ENCODE results near the gene CCER1. TPM values are rescaled to one million over a fixed set of nuclear protein-coding genes. Genes with fewer than 3 reads are reported as not detected.

The CCER1 gene
- polyA plus RNA-seq, 2 of the 4 experiments (the other 2 are of a cell fraction), result not detected

- FAIRE-seq, result no peak
- H3K4me3 ChIP-seq, result no peak overlapping the region
- peak in 1 of 2 experiments; percentile 13 for DNase-seq (ENCODE audit: low read depth in 1 of 2, low spot score in 1 of 2)
- POLR2A ChIA-PET, result no interaction called here
- peak overlapping the region in 1 of 2 experiments; percentile 21; a peak in 1 of 6 replicates for H3K27ac ChIP-seq
- H3K9me3 ChIP-seq, result no peaks in the 10 kb centered on the region
- CTCF ChIA-PET, result interaction anchor here (1.4 to 2.3 kb wide), 2 partner anchors 134 to 381 kb away, joined by 4 to 7 read pairs; no protein-coding TSS in a partner anchor
- peaks cover 17% of the 10 kb centered on the region for H3K4me1 ChIP-seq
- peak in 1 of 2 experiments; percentile 55; a peak in 3 of 6 replicates for ATAC-seq
- peak overlapping the region; percentile 33 for H3K4me2 ChIP-seq
- TF ChIP-seq FOSL2 (IDR thresholded peaks at IDR 0.05) (no peak), FOSL2 (CRISPR knock-in tag; IDR thresholded peaks at IDR 0.05) (0 out of 2 replicates have a peak, but pooled peaks have one; percentile 12), KDM1A (IDR thresholded peaks at IDR 0.05; ENCODE audit: low read depth) (no peak), SMC3 (IDR thresholded peaks at IDR 0.05) (no peak), CTCF (IDR thresholded peaks at IDR 0.05) (no peak), HOXA7 (CRISPR knock-in tag; IDR thresholded peaks at IDR 0.05) (no peak), ZSCAN20 (CRISPR knock-in tag; IDR thresholded peaks at IDR 0.05) (no peak), KDM5A (IDR thresholded peaks at IDR 0.05) (no peak)
- TF ChIP-seq, protein P1, sequence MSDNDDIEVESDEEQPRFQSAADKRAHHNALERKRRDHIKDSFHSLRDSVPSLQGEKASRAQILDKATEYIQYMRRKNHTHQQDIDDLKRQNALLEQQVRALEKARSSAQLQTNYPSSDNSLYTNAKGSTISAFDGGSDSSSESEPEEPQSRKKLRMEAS (IDR thresholded peaks at IDR 0.05), result no peak
Observed at GRCh38 chr12:90974286-90974685, 19.3 kb upstream of the CCER1 start.

DNA sequence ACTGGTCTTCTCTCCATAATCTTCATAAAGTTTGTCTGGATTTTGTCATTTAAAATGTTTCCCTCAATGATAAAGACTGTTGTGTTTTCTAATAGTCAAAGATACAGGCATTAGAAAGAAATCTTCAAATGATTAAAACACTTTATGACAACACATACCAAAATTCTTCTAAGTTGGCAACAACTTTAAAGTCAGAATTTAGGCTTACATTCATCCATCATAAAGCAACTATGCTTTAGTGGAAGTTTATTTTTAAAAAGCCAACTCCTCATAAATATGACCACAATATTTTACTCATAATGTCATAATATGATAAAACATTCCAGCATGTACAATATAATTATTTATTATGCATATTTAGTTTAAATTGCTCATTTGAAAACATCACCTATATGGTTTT lies 17.2 kb upstream of the CCER1 start:
- FAIRE-seq, result no peak

More for the DNA sequence above, 17.2 kb upstream of the CCER1 start:
- Histone ChIP-seq H3K27ac (no peak overlapping the region), H3K4me2 (no peak overlapping the region), H3K4me1 (peaks cover 17% of the 10 kb centered on the region), H3K9me3 (no peaks in the 10 kb centered on the region), H3K4me3 (no peak overlapping the region)
- ATAC-seq (no peak), DNase-seq (ENCODE audit: low read depth in 1 of 2, low spot score in 1 of 2) (no peak)
- CTCF ChIA-PET, result no interaction called here
- POLR2A ChIA-PET, result no interaction called here
- TF ChIP-seq ZSCAN20 (CRISPR knock-in tag; IDR thresholded peaks at IDR 0.05), result no peak
- no peak for TF ChIP-seq BCL3 (IDR thresholded peaks at IDR 0.05)
- TF ChIP-seq SREBF2 (IDR thresholded peaks at IDR 0.05), result no peak
- TF ChIP-seq, protein P1 (IDR thresholded peaks at IDR 0.05), result no peak
- TF ChIP-seq CBX2 (IDR thresholded peaks at IDR 0.05; ENCODE audit: borderline replicate concordance, low read depth), result no peak
- TF ChIP-seq NFE2L2 (conservative IDR thresholded peaks at IDR 0.05; ENCODE audit: low read length), result no peak
- TF ChIP-seq JUN (IDR thresholded peaks at IDR 0.05), result no peak
- no peak for TF ChIP-seq CTCF (IDR thresholded peaks at IDR 0.05)
- TF ChIP-seq ZNF302 (CRISPR knock-in tag; IDR thresholded peaks at IDR 0.05), result no peak
- no peak for TF ChIP-seq RCOR1 (IDR thresholded peaks at IDR 0.05; ENCODE audit: low read depth, low read length)
- TF ChIP-seq RARB (CRISPR knock-in tag; IDR thresholded peaks at IDR 0.05), result no peak
- no peak for TF ChIP-seq FOXS1 (CRISPR knock-in tag; IDR thresholded peaks at IDR 0.05)
- TF ChIP-seq HOXA7 (CRISPR knock-in tag; IDR thresholded peaks at IDR 0.05), result no peak
- no peak for TF ChIP-seq CBX8 (IDR thresholded peaks at IDR 0.05)
- TF ChIP-seq, protein P2, sequence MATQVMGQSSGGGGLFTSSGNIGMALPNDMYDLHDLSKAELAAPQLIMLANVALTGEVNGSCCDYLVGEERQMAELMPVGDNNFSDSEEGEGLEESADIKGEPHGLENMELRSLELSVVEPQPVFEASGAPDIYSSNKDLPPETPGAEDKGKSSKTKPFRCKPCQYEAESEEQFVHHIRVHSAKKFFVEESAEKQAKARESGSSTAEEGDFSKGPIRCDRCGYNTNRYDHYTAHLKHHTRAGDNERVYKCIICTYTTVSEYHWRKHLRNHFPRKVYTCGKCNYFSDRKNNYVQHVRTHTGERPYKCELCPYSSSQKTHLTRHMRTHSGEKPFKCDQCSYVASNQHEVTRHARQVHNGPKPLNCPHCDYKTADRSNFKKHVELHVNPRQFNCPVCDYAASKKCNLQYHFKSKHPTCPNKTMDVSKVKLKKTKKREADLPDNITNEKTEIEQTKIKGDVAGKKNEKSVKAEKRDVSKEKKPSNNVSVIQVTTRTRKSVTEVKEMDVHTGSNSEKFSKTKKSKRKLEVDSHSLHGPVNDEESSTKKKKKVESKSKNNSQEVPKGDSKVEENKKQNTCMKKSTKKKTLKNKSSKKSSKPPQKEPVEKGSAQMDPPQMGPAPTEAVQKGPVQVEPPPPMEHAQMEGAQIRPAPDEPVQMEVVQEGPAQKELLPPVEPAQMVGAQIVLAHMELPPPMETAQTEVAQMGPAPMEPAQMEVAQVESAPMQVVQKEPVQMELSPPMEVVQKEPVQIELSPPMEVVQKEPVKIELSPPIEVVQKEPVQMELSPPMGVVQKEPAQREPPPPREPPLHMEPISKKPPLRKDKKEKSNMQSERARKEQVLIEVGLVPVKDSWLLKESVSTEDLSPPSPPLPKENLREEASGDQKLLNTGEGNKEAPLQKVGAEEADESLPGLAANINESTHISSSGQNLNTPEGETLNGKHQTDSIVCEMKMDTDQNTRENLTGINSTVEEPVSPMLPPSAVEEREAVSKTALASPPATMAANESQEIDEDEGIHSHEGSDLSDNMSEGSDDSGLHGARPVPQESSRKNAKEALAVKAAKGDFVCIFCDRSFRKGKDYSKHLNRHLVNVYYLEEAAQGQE (IDR thresholded peaks at IDR 0.05), result no peak
- no peak for TF ChIP-seq MYC (IDR thresholded peaks at IDR 0.05; ENCODE audit: borderline replicate concordance, low read length)
- no peak for TF ChIP-seq POLR2AphosphoS2 (conservative IDR thresholded peaks at IDR 0.05; ENCODE audit: low read length)
